Right lobe of liver (tissue), 6 donors: ENCODE results near the gene IQSEC1. TPM values are rescaled to one million over a fixed set of nuclear protein-coding genes. Genes with fewer than 3 reads are reported as not detected.

Source experiments
- ATAC-seq, 4 donors: fragments of 200-7000 bp; cut with Tn5 transposase; one replicate each; pipeline ENCODE4 v1.9.1; 2020; ENCODE audit warnings: mild to moderate bottlenecking in 4 of 4, moderate library complexity in 4 of 4
- DNase-seq, 3 donors: peaks; one replicate each; pipeline ENCODE4 v3.0.0-alpha.2; 2020
- H3K27ac ChIP-seq, 3 donors: fragments of 200-600 bp; one replicate each; pipeline ENCODE4 v1.8.0; 2022
- H3K27me3 ChIP-seq, 2 donors: fragments of 200-600 bp; one replicate each; pipeline ENCODE4 v1.8.0; 2022
- H3K36me3 ChIP-seq, 4 donors: fragments of 200-600 bp; sonication (generic) in 1 of 4; one replicate each; pipeline versions ENCODE4 v1.5.1 to v1.8.0; 2017 to 2022; ENCODE audit warnings: control low read depth in 1 of 4
- H3K4me1 ChIP-seq, 4 donors: fragments of 200-600 bp; sonication (generic) in 1 of 4; one replicate each; pipeline versions ENCODE4 v1.5.1 to v1.8.0; 2017 to 2022; ENCODE audit warnings: control low read depth in 1 of 4
- H3K4me3 ChIP-seq, 3 donors: fragments of 200-600 bp; one replicate each; pipeline ENCODE4 v1.8.0; 2022
- H3K9me3 ChIP-seq, 4 donors: fragments of 200-600 bp; sonication (generic) in 1 of 4; one replicate each; pipeline versions ENCODE4 v1.5.1 to v1.8.0; 2017 to 2022; ENCODE audit warnings: control low read depth in 1 of 4
- CTCF ChIP-seq, 4 donors: fragments of 200-600 bp in 3 of 4; fragments of 450-650 bp in 1 of 4; IDR thresholded peaks; one replicate each; pipeline versions ENCODE4 v1.5.1 to v1.8.0; 2016 to 2022; ENCODE audit warnings: antibody characterized with exemption in 4 of 4, mild to moderate bottlenecking in 2 of 4
- POLR2A ChIP-seq: fragments of 450-650 bp; IDR thresholded peaks from one replicate; pipeline ENCODE4 v1.6.1; 2017; ENCODE audit warnings: antibody characterized with exemption, mild to moderate bottlenecking
- WGBS: methylation state at CpG from one replicate; pipeline ENCODE4 v1.1.6; 2018; ENCODE audit warnings: low coverage, low lambda C conversion rate; ENCODE audit not compliant: insufficient coverage; ENCODE audit errors: missing lambda C conversion rate; 5-methylcytosine and 5-hydroxymethylcytosine counted together
- intact Hi-C, 2 donors: fragments of 100-400 bp; cut with DNase I; formaldehyde crosslinking; loops; one replicate each; pipeline versions ENCODE4 v1.11.2 to v1.14.1; 2022
- total RNA-seq, 6 experiments: library from RNA; depleted of rRNA in 2 of 6; stranded (reverse); fragments of >200 nt in 2 of 6; fragmentation: NEBNext Ultra II Directional in 3 of 6; extraction: Animal tissue kit (Norgen Biotek cat#: 25700) in 3 of 6; gene quantifications; one replicate each; pipeline versions ENCODE4 v1.1.0 to v1.2.4, GENCODE V29; 2016 to 2023
- donor health status: DM: no; HTN: yes; CAD: no.
- donor health status: DM: no; HTN: no; CAD: no.
- donor health status: DM: no; HTN: no; CAD: no.
- donor health status: DM: no; HTN: yes; CAD: no.
- donor health status: DM: no; HTN: yes; CAD: no.

Gene IQSEC1
- total RNA-seq, 6 experiments from 2014 or later = 32.1 to 61.3 (median 48.9) TPM

- no peak for ATAC-seq
- peak overlapping the region in 2 of 3 donors; percentile 23 to 91 for H3K27ac ChIP-seq
- intact Hi-C loops = no loop called here
Measured at GRCh38 chr3:12961697-12962036, 111.6 kb downstream of the IQSEC1 start.

GRCh38 chr3:12961007-12961696 lies 112.1 kb downstream of the IQSEC1 start:
- Histone ChIP-seq H3K4me3 (no peak overlapping the region), H3K27ac (peak overlapping the region; percentile 23 to 53 (median 51)), H3K27me3 (no peaks in the 10 kb centered on the region), H3K4me1 (peaks cover 2 to 96% (median 52%) of the 10 kb centered on the region in 4 donors), H3K9me3 (no peaks in the 10 kb centered on the region), H3K36me3 (no peaks in the 10 kb centered on the region)
- ATAC-seq = peak in 1 of 4 donors; percentile 18
- DNase-seq = no peak
- intact Hi-C loops = no loop called here
- TF ChIP-seq POLR2A (no peak), CTCF (IDR thresholded peaks at IDR 0.05) (no peak)
- WGBS = 45% methylated on average over 2 of the region's 4 CpGs

More at GRCh38 chr3:12961697-12962036, 111.6 kb downstream of the IQSEC1 start:
- DNase-seq = no peak
- H3K36me3 ChIP-seq = no peaks in the 10 kb centered on the region
- no peak for TF ChIP-seq CTCF (IDR thresholded peaks at IDR 0.05)
- no peak for TF ChIP-seq POLR2A
- 25% methylated on average over 1 of the region's 1 CpG for WGBS
- H3K9me3 ChIP-seq = no peaks in the 10 kb centered on the region
- no peaks in the 10 kb centered on the region for H3K27me3 ChIP-seq
- no peak overlapping the region for H3K4me3 ChIP-seq
- H3K4me1 ChIP-seq = peaks cover 2 to 99% (median 52%) of the 10 kb centered on the region in 4 donors

GRCh38 chr3:12960497-12960896 lies 112.7 kb downstream of the IQSEC1 start:
- ATAC-seq (peak in 3 of 4 donors; percentile 5 to 13 (median 12)), DNase-seq (no peak)
- intact Hi-C loops = no loop called here
- H3K4me1 ChIP-seq = peaks cover 2 to 93% (median 51%) of the 10 kb centered on the region in 4 donors
- H3K27me3 ChIP-seq = no peaks in the 10 kb centered on the region
- H3K9me3 ChIP-seq = no peaks in the 10 kb centered on the region
- H3K36me3 ChIP-seq = no peaks in the 10 kb centered on the region
- no peak overlapping the region for H3K4me3 ChIP-seq
- peak overlapping the region; percentile 39 to 53 (median 51) for H3K27ac ChIP-seq
- WGBS = 11% methylated on average over 3 of the region's 3 CpGs
- no peak for TF ChIP-seq CTCF (IDR thresholded peaks at IDR 0.05)
- TF ChIP-seq POLR2A = no peak

- Histone ChIP-seq H3K9me3 (no peaks in the 10 kb centered on the region), H3K36me3 (no peaks in the 10 kb centered on the region), H3K4me3 (no peak overlapping the region), H3K27ac (peak overlapping the region; percentile 39 to 53 (median 51)), H3K27me3 (no peaks in the 10 kb centered on the region), H3K4me1 (peaks cover 0 to 93% (median 53%) of the 10 kb centered on the region in 4 donors)
- TF ChIP-seq POLR2A (no peak), CTCF (IDR thresholded peaks at IDR 0.05) (no peak)
- WGBS = 38% methylated on average over 11 of the region's 15 CpGs
- peak in 3 of 4 donors; percentile 3 to 12 (median 7) for ATAC-seq
- intact Hi-C loops = no loop called here
- no peak for DNase-seq
Measured at GRCh38 chr3:12959838-12960378, 113.3 kb downstream of the IQSEC1 start.
